Choroid plexus epithelial cell (primary cell): Measurements from ENCODE around the gene WFS1.
A peak's percentile ranks its signal among the peaks of the same experiment; 100 is the strongest.

ENCODE experiments used
- DNase-seq: peaks from one replicate; pipeline ENCODE4 v3.0.0-alpha.2; 2010; ENCODE audit warnings: low read depth
- H3K4me3 ChIP-seq: 2 replicates; pipeline ENCODE4 v1.5.1; 2011; ENCODE audit warnings: low read depth, mild to moderate bottlenecking, control low read depth, low read length, moderate library complexity
- CTCF ChIP-seq: conservative IDR thresholded peaks from 2 replicates; pipeline ENCODE4 v1.5.1; 2011; ENCODE audit warnings: low read depth, mild to moderate bottlenecking, control low read depth, inconsistent platforms, low read length, moderate library complexity

Gene WFS1

GRCh38 chr4:6339818-6340445 lies 70.3 kb downstream of the WFS1 start:
- DNase-seq: no peak
- H3K4me3 ChIP-seq: no peak overlapping the region
- TF ChIP-seq CTCF: no peak

- DNase-seq: no peak
- no peak for TF ChIP-seq CTCF
- H3K4me3 ChIP-seq: no peak overlapping the region
Observed at GRCh38 chr4:6340446-6341015, 70.9 kb downstream of the WFS1 start.

- DNase-seq: no peak
- no peak for TF ChIP-seq CTCF
Observed at GRCh38 chr4:6341696-6342095, 72.0 kb downstream of the WFS1 start.

GRCh38 chr4:6342530-6343293 lies 73.1 kb downstream of the WFS1 start:
- H3K4me3 ChIP-seq: no peak overlapping the region
- DNase-seq: peak; percentile 17
- no peak for TF ChIP-seq CTCF

More at GRCh38 chr4:6341696-6342095, 72.0 kb downstream of the WFS1 start:
- no peak overlapping the region for H3K4me3 ChIP-seq

DNA sequence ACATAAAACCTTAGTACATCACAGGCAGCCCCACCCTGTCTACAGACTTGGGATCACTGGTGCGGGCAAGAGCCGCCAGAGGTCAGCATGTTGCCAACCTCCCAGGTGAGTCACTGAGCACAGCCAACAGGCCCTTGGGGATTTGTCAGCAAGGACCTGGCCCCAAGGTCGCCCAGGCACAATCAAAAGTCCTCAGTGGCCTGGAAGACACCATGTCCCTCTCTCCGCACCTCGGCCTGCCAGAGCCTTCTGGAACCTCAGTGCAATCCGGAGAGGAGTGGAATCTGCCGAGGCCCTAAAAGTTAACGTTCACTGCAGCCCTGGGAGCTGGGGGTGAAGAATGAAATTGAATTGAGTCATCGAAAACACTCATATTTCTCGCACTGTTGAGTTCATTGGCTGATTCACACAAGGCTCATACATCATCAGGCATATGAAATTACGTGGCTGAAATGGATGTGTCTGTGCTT lies 74.3 kb downstream of the WFS1 start:
- no peak for TF ChIP-seq CTCF
- peak; percentile 60 for DNase-seq
- H3K4me3 ChIP-seq: no peak overlapping the region

GRCh38 chr4:6345096-6345830 lies 75.6 kb downstream of the WFS1 start:
- DNase-seq: no peak
- TF ChIP-seq CTCF: no peak
- H3K4me3 ChIP-seq: no peak overlapping the region
